Erythroblast (primary cell): Measurements from ENCODE around the gene NT5M.

ENCODE experiments used
- DNase-seq, 2 experiments: peaks; one replicate each; lab custom pipeline; 2025; lab: John Stamatoyannopoulos, UW
- GATA1 ChIP-seq: IDR thresholded peaks from 2 replicates; pipeline ENCODE4 v1.6.1; 2011; ENCODE audit warnings: low read depth, mild to moderate bottlenecking, control low read depth, low read length, moderate library complexity
- POLR2A ChIP-seq: IDR thresholded peaks from 2 replicates; pipeline ENCODE4 v1.6.1; 2011; ENCODE audit warnings: mild to moderate bottlenecking, low read length

The NT5M gene

DNA sequence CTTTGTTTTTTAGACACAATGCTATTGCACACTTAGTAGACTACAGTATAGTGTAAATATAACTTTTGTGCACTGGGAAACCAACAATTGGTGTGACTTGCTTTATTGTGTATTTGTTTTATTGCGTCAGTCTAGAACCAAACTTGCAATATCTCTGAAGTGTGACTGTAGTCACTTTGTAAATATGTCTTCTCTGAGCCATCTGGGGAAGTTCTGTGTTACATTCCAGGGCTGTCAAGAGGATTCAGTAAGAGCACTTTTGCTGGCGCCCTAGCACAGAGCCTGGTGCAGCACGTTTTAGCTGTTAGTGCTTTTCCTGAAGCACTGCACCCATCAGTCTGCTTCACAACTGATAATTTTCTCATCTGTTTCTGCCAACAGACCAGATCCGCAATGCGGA lies 73.2 kb downstream of the NT5M start:
- no peak for DNase-seq
- TF ChIP-seq POLR2A (no peak), GATA1 (no peak)

DNA sequence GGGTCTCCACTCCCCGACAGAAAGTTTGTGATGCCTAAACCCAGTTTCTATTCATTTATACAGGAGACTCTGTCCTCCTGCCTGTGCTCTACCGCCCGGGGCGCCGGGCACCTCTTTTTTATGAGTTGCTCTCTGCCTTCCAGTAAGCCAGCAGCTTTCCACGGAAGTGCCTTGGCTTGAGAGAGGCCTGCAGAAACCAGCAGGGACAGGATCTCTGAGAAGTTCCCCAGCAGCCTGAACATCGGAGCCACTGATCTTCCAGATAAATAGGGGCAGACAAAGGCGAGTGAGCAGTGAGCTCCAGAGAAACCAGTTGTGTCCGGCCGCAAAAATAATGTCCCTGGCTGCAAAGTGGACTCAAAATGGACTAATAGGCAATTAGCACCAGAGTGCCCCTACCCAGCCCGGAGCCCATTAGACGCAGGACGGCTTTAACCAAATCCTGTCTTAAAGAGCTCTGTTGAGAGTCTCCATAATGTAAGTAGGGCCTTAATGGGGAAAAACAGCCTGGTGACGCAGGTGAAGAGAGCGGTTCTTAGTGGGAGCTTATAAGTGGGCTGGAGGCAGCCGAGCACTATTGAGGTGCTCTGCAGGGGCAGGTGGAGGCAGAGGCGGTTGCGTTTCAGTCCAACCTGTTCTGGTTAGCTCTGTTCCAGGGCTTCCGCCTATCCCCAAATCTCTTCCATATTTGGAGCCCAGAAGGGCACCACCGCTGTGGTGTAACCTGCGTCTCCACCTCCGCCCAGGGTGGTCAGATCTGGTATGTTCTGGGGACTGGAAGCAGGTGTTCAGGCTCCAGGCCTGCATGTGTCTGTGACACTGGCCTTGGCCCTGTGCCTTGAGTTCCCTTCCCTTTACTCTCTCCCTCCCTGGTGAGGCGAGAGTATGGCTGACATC lies 74.1 kb downstream of the NT5M start:
- TF ChIP-seq POLR2A (no peak), GATA1 (no peak)
- DNase-seq, result no peak

DNA sequence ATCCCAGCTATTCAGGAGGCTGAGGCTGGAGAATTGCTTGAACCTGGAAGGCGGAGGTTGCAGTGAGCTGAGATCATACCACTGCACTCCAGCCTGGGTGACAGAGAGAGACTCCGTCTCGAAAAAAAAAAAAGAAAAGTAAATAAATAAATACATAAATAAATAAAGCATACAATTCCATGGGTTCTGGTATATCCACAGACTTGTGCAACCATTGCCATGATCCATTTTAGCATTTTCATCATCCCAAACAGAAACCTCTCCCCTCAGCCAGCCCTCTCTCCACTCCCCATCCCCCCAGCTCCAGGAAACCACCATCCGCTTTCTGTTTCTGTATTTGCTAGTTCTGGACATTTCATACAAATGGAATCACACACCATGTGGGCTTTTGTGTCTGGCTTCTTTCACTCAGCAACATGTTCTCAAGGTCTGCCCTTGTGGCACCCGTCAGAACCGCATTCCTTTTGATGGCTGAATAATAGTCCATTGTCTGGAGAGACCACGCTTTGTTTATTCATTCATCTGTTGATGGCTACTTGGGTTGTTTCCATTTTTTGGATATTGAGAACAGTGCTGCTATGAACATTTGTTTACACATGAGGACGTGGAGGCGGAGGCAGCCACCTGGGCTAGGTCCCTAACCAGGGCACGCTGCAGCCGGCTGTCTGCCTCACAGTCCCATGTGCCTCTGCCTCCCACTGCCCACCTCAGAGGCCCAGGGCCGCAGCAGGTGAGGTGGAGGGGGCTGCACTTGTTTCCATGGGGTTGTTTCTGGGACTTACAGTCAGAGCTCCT lies 76.2 kb downstream of the NT5M start:
- DNase-seq, result no peak
- no peak for TF ChIP-seq POLR2A
- no peak for TF ChIP-seq GATA1

DNA sequence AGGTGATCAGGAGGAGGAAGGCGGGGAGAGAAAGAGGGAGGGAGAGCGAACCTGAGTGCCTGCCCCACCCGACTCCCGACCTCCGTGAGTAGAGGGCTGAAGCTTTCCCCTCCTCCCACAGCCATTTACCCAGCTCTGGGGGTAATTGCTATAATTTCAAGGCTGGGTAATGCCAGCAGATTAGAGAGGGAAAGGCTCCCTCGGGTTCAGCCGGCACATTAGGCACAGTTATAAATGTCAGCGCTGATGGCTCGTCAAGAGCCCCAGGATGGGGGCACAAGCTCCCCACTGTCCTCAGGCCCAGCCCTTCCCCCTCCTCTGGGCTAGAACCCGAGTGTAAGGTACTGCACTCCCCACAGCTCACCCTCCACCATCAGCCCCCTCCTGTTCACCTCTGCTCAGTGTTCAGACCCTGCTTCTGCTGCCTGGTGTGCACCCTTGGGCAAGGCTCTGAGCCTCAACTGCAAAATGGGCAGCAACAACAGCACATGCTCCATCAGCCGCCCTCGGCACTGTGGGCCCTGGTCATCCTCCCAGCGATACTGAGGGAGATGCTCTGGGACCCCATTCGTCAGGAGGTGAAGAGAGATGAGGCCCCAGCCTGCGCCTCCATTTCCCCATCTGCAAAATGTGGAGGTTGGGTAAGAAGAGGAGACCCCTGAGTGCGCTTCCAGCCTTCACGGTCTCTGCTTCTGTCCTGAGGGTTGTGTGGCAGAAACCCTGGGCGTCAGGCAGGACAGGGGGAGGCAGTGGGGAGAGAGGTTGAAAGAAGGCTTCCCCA lies 77.2 kb downstream of the NT5M start:
- TF ChIP-seq GATA1 (no peak), POLR2A (no peak)
- DNase-seq, result no peak

GRCh38 chr17:17381446-17382064 lies 78.4 kb downstream of the NT5M start:
- no peak for DNase-seq
- TF ChIP-seq GATA1 (no peak), POLR2A (no peak)

- TF ChIP-seq POLR2A (no peak), GATA1 (no peak)
- no peak for DNase-seq
Measured at GRCh38 chr17:17382065-17382459, 78.9 kb downstream of the NT5M start.

DNA sequence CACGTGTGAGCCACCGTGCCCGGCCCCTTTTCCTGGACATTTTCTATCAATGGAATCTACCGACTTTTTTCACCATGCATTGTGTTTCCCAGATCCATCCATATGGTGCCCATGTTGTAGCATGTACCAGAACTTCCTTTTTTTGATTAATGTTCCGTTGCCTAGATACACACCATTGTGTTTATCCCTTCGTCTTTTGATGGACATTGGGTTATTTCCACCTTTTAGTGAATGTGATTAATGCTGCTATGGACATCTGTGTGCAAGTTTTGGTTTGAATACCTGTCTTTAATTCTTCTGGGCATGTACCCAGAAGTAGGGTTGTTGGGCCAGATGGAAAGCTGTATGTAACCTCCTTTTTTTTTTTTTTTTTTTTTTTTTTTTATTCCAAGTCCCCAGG lies 79.8 kb downstream of the NT5M start:
- TF ChIP-seq POLR2A (no peak), GATA1 (no peak)
- no peak for DNase-seq

- peak in 1 of 2 experiments; percentile 17 for DNase-seq
Measured at GRCh38 chr17:17383431-17384290, 80.5 kb downstream of the NT5M start.

- DNase-seq, result no peak
- TF ChIP-seq GATA1 (no peak), POLR2A (no peak)
Measured at GRCh38 chr17:17384291-17384615, 81.1 kb downstream of the NT5M start.

- TF ChIP-seq POLR2A (no peak), GATA1 (no peak)
- DNase-seq, result no peak
Measured at GRCh38 chr17:17384961-17385360, 81.8 kb downstream of the NT5M start.

- no peak for DNase-seq
- no peak for TF ChIP-seq POLR2A
- no peak for TF ChIP-seq GATA1
Measured at GRCh38 chr17:17385491-17385890, 82.3 kb downstream of the NT5M start.

- no peak for DNase-seq
- TF ChIP-seq POLR2A, result no peak
- TF ChIP-seq GATA1, result no peak
Measured at GRCh38 chr17:17386094-17386800, 83.1 kb downstream of the NT5M start.
